Mesenchymal stem cell (in vitro differentiated cells and primary cell): Measurements from ENCODE around the gene BPIFB6.

ENCODE experiments used
- DNase-seq: peaks from one replicate; pipeline ENCODE4 v3.0.0-alpha.2; 2013
- H2AFZ ChIP-seq: one replicate; pipeline ENCODE4 v1.6.1; 2013; ENCODE audit warnings: low read depth, mild to moderate bottlenecking, control low read depth, inconsistent platforms, low read length, moderate library complexity
- H2AK5ac ChIP-seq: 2 replicates; pipeline ENCODE4 v1.6.1; 2013; ENCODE audit warnings: low read length, moderate library complexity, mild to moderate bottlenecking, inconsistent platforms; ENCODE audit not compliant: severe bottlenecking
- H2BK120ac ChIP-seq: one replicate; pipeline ENCODE4 v1.6.1; 2013; ENCODE audit warnings: low read depth, mild to moderate bottlenecking, inconsistent platforms, low read length, moderate library complexity
- H2BK12ac ChIP-seq, 2 experiments: one replicate each; pipeline ENCODE4 v1.6.1; 2013; ENCODE audit warnings: inconsistent platforms in 2 of 2, low read length in 2 of 2, mild to moderate bottlenecking in 2 of 2, moderate library complexity in 2 of 2, control low read depth in 1 of 2
- H2BK15ac ChIP-seq: one replicate; pipeline ENCODE4 v1.6.1; 2013; ENCODE audit warnings: mild to moderate bottlenecking, low read depth, inconsistent platforms; ENCODE audit not compliant: poor library complexity, severe bottlenecking
- H2BK5ac ChIP-seq: 2 replicates; pipeline ENCODE4 v1.6.1; 2013; ENCODE audit warnings: low read depth, mild to moderate bottlenecking, low read length, control low read depth, inconsistent platforms; ENCODE audit not compliant: poor library complexity, severe bottlenecking
- H3K14ac ChIP-seq, 2 experiments: one replicate each; pipeline ENCODE4 v1.6.1; 2013; ENCODE audit warnings: inconsistent platforms in 2 of 2, low read length in 2 of 2, control low read depth in 1 of 2, mild to moderate bottlenecking in 1 of 2, moderate library complexity in 1 of 2
- H3K18ac ChIP-seq, 2 experiments: one replicate each; pipeline ENCODE4 v1.6.1; 2013; ENCODE audit warnings: inconsistent platforms in 2 of 2, low read length in 2 of 2, control low read depth in 1 of 2, low read depth in 1 of 2, mild to moderate bottlenecking in 1 of 2
- H3K23ac ChIP-seq, 2 experiments: one replicate each; pipeline ENCODE4 v1.6.1; 2013; ENCODE audit warnings: inconsistent platforms in 2 of 2, low read length in 2 of 2, mild to moderate bottlenecking in 2 of 2, moderate library complexity in 2 of 2, control low read depth in 1 of 2
- H3K27ac ChIP-seq: 2 replicates; pipeline ENCODE4 v1.5.1; 2013; ENCODE audit warnings: mild to moderate bottlenecking, moderate library complexity, low read length, control low read depth, inconsistent platforms; ENCODE audit not compliant: poor library complexity, severe bottlenecking
- H3K27me3 ChIP-seq, 2 experiments: 2 replicates each; pipeline versions ENCODE4 v1.6.1 to v1.7.0; 2013; ENCODE audit warnings: low read length in 2 of 2, mild to moderate bottlenecking in 2 of 2, moderate library complexity in 2 of 2, control low read depth in 1 of 2, inconsistent platforms in 1 of 2; ENCODE audit not compliant: control insufficient read depth in 1 of 2, insufficient read depth in 1 of 2
- H3K36me3 ChIP-seq, 2 experiments: 2 replicates each; pipeline versions ENCODE4 v1.6.1 to v1.7.0; 2013; ENCODE audit warnings: low read length in 2 of 2, control low read depth in 1 of 2, inconsistent platforms in 1 of 2, low read depth in 1 of 2, mild to moderate bottlenecking in 1 of 2; ENCODE audit not compliant: insufficient read depth in 2 of 2, control insufficient read depth in 1 of 2
- H3K4ac ChIP-seq, 2 experiments: one replicate each; pipeline ENCODE4 v1.6.1; 2013; ENCODE audit warnings: inconsistent platforms in 2 of 2, low read length in 2 of 2, mild to moderate bottlenecking in 2 of 2, moderate library complexity in 2 of 2, control low read depth in 1 of 2, low read depth in 1 of 2
- H3K4me1 ChIP-seq: 2 replicates; pipeline ENCODE4 v1.6.1; 2013; ENCODE audit warnings: low read depth, low read length, control low read depth; ENCODE audit not compliant: control insufficient read depth, insufficient read depth
- H3K4me2 ChIP-seq: 2 replicates; pipeline ENCODE4 v1.6.1; 2013; ENCODE audit warnings: low read length, mild to moderate bottlenecking, inconsistent platforms; ENCODE audit not compliant: poor library complexity, severe bottlenecking
- H3K4me3 ChIP-seq, 2 experiments: 2 replicates each; pipeline versions ENCODE4 v1.5.1 to v1.7.0; 2013; ENCODE audit warnings: low read length in 2 of 2, mild to moderate bottlenecking in 2 of 2, control low read depth in 1 of 2, low read depth in 1 of 2; ENCODE audit not compliant: insufficient read depth in 1 of 2
- H3K79me1 ChIP-seq: replicated peaks from 2 replicates; pipeline ENCODE4 v1.6.1; 2013; ENCODE audit warnings: mild to moderate bottlenecking, control low read depth, low read length, inconsistent platforms; ENCODE audit not compliant: poor library complexity, severe bottlenecking
- H3K9ac ChIP-seq: 2 replicates; pipeline ENCODE4 v1.7.0; 2013; ENCODE audit warnings: mild to moderate bottlenecking, low read length, moderate library complexity
- H3K9me3 ChIP-seq: 2 replicates; pipeline ENCODE4 v1.7.0; 2013; ENCODE audit warnings: mild to moderate bottlenecking, low read length; ENCODE audit not compliant: control insufficient read depth
- H4K8ac ChIP-seq: one replicate; pipeline ENCODE4 v1.6.1; 2013; ENCODE audit warnings: inconsistent platforms, mild to moderate bottlenecking, low read length, moderate library complexity
- H4K91ac ChIP-seq: one replicate; pipeline ENCODE4 v1.6.1; 2013; ENCODE audit warnings: mild to moderate bottlenecking, low read length, inconsistent platforms
- WGBS: methylation state at CpG from one replicate; pipeline ENCODE4 v1.1.7; 2013; ENCODE audit warnings: mixed read lengths; 5-methylcytosine and 5-hydroxymethylcytosine counted together

The BPIFB6 gene

DNA sequence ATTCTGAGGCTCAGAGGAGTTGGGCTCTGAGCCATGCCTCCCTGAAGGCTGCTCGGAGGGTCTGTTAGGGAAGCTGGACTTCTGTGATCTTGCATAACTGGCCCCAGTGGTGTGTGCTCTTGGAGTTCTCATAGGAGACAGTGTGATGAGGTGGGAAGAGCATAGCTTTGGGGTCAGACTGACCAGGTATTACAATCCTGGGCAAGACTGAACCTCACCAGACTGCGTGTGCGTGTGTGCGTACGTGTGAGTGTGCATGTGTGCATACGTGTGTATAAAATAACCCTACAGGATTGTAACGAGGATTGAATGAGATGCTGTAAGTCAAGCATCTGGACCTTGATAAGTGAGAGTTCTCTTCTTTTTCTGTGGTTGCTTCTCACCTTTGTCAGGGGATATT lies 13.9 kb upstream of the BPIFB6 start:
- H2BK15ac ChIP-seq, result no peak overlapping the region
- no peak overlapping the region for H2AK5ac ChIP-seq
- no peak overlapping the region for H3K14ac ChIP-seq
- H3K4ac ChIP-seq, result no peak overlapping the region
- no peaks in the 10 kb centered on the region for H3K79me1 ChIP-seq
- H4K91ac ChIP-seq, result no peak overlapping the region
- H3K18ac ChIP-seq, result no peak overlapping the region
- H3K36me3 ChIP-seq, result no peaks in the 10 kb centered on the region
- no peak overlapping the region for H2BK5ac ChIP-seq
- no peaks in the 10 kb centered on the region for H3K9me3 ChIP-seq
- H3K4me1 ChIP-seq, result no peaks in the 10 kb centered on the region
- DNase-seq, result no peak
- WGBS, result 84% methylated on average over 7 of the region's 7 CpGs
- H2BK120ac ChIP-seq, result no peak overlapping the region
- H3K23ac ChIP-seq, result no peak overlapping the region
- no peak overlapping the region for H3K9ac ChIP-seq
- H2AFZ ChIP-seq, result no peak overlapping the region
- no peak overlapping the region for H3K27ac ChIP-seq
- H3K27me3 ChIP-seq, result peaks cover 28 to 71% of the 10 kb centered on the region in 2 experiments
- no peak overlapping the region for H4K8ac ChIP-seq
- no peak overlapping the region for H3K4me2 ChIP-seq
- H3K4me3 ChIP-seq, result no peak overlapping the region
- H2BK12ac ChIP-seq, result no peak overlapping the region

DNA sequence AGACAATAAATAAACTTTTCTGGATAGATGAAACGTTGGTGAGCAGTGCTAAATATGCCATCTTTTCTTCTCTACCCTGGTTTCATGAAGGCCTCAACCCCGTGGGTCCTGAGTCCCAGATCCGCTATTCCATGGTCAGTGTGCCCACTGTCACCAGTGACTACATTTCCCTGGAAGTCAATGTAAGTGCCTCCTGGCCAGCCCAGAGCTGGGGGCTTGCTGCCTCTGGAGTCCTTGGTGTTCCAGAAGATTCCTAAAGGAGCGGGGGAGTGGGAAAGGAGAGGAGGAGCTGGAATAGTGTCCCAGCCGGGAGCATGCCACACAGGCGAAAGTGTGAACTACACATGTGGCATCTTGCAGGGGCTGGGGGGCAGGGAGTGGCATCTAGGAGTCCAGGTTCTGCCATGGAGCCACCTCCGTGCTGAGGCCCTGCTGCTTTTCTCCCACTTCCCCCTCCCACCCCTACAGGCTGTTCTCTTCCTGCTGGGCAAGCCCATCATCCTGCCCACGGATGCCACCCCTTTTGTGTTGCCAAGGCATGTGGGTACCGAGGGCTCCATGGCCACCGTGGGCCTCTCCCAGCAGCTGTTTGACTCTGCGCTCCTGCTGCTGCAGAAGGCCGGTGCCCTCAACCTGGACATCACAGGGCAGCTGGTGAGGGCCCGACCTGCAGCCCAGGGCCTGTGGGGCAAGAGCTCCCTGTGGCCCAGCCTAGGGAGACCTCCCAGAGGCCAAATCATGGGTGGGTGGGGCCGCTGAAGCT lies 13.1 kb upstream of the BPIFB6 start:
- peaks cover 28 to 63% of the 10 kb centered on the region in 2 experiments for H3K27me3 ChIP-seq
- H3K4me3 ChIP-seq, result no peak overlapping the region
- H3K27ac ChIP-seq, result no peak overlapping the region
- no peak overlapping the region for H4K8ac ChIP-seq
- H3K23ac ChIP-seq, result no peak overlapping the region
- H3K79me1 ChIP-seq, result no peaks in the 10 kb centered on the region
- H4K91ac ChIP-seq, result no peak overlapping the region
- H3K4ac ChIP-seq, result no peak overlapping the region
- no peak overlapping the region for H2AK5ac ChIP-seq
- H3K9me3 ChIP-seq, result no peaks in the 10 kb centered on the region
- H2BK15ac ChIP-seq, result no peak overlapping the region
- no peak for DNase-seq
- H3K14ac ChIP-seq, result no peak overlapping the region
- no peaks in the 10 kb centered on the region for H3K4me1 ChIP-seq
- no peak overlapping the region for H2BK12ac ChIP-seq
- H2BK120ac ChIP-seq, result no peak overlapping the region
- no peaks in the 10 kb centered on the region for H3K36me3 ChIP-seq
- no peak overlapping the region for H3K18ac ChIP-seq
- 71% methylated on average over 14 of the region's 14 CpGs for WGBS
- no peak overlapping the region for H3K9ac ChIP-seq
- H2AFZ ChIP-seq, result no peak overlapping the region
- no peak overlapping the region for H3K4me2 ChIP-seq
- no peak overlapping the region for H2BK5ac ChIP-seq

- 85% methylated on average over 23 of the region's 23 CpGs for WGBS
Observed at GRCh38 chr20:33019465-33020277, 11.8 kb upstream of the BPIFB6 start.

More at GRCh38 chr20:33019465-33020277, 11.8 kb upstream of the BPIFB6 start:
- Histone ChIP-seq H3K9me3 (no peaks in the 10 kb centered on the region), H2BK120ac (no peak overlapping the region), H3K36me3 (no peaks in the 10 kb centered on the region), H3K18ac (no peak overlapping the region), H3K4me2 (no peak overlapping the region), H3K4me3 (no peak overlapping the region), H2AFZ (no peak overlapping the region), H2BK15ac (no peak overlapping the region), H4K8ac (no peak overlapping the region), H3K23ac (no peak overlapping the region), H2BK5ac (no peak overlapping the region), H3K27ac (no peak overlapping the region), H3K4ac (no peak overlapping the region), H3K27me3 (peaks cover 19 to 61% of the 10 kb centered on the region in 2 experiments), H3K14ac (no peak overlapping the region), H3K4me1 (no peaks in the 10 kb centered on the region), H2BK12ac (no peak overlapping the region), H3K79me1 (no peaks in the 10 kb centered on the region), H2AK5ac (no peak overlapping the region), H4K91ac (no peak overlapping the region), H3K9ac (no peak overlapping the region)
- DNase-seq, result no peak
